T-helper 2 cell (primary cell): Measurements from ENCODE around the gene ZBTB39.
"Not testable (repeated sequence)": the region's sequence is repeated elsewhere in the genome, so short reads cannot be mapped to it uniquely, and the experiment has no call there.

Experiments used
- DNase-seq, 5 experiments: peaks; one replicate each; pipeline versions ENCODE4 v3.0.0 to v3.0.0-alpha.2; 2012 to 2022
- total RNA-seq, 2 donors: gene quantifications; one replicate each; lab custom pipeline; 2026; lab: John Stamatoyannopoulos, UW

Gene ZBTB39
- 10.6 to 16.5 reads per million in 2 donors for total RNA-seq

DNA sequence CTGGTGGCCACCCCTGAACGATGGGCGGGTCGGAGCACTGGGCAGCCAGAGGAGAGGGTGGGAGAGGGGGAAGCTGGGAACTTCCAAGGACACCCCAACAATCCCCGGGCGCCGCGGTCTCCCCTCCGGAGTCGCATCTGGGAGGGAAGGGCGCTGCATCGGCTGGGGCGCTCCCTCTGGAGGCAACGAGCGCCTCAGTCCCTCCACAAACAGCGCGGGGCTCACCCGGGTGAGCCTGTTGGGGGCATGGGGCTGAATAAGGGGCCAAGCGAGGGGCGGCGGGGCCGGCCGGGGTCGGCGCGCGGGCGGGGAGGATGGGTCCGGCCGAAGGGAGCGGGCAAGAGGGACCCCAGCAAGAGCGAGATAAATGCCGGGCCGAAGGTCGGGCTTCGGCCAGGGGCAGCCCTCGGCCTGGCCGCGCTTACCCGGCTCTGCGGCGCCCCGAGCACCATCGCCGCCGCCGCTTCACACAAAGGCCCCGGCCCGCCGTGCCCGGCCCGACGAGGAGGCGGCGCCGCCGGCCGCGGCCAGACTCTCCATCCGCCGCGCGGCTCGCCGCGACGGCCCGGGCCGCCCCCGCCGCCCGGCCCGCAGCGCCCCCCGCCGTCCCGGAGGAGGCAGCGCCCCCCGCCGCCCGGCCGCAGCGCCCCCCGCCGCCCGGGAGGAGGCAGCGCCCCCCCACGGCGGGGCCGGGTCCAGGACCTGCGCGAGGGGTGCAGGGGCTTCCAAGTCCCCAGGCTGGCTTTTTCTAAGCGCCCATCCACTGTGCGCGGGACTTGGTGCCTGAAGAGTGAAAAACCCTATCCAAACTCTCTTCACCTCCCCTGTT, at the start of gene ZBTB39:
Gene ZBTB39, minus strand, starts transcription at position 567 of the 829 bp plus-strand sequence. CDS start 1,629 bp downstream, outside the sequence.
- peak; percentile 46 to 78 (median 57) for DNase-seq

- DNase-seq: no peak
Observed at GRCh38 chr12:57055824-57056223, 49.5 kb upstream of the ZBTB39 start.

GRCh38 chr12:57053901-57054300, 47.6 kb upstream of the ZBTB39 start:
- DNase-seq: not testable (repeated sequence)

- DNase-seq: not testable (repeated sequence)
Observed at GRCh38 chr12:57053146-57053545, 46.8 kb upstream of the ZBTB39 start.

DNA sequence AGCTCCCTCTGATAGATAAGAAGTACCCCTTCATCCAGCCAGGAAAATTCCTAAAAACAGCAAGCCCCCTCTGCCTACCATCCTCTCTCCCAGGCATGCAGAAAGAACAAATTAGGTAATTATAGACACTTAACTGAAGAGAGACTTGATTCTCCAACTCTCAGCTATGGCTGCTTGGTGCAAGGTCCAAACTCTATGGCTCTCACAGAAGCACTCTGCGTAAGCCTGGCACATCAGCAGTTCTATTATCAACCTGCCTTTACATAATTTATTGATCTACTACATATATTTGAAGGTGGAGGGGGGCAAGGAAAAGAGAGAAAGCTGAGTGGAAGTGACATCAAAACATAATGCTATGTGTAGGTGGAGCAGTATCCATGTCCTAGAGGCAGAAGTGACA, 44.7 kb upstream of the ZBTB39 start:
- no peak for DNase-seq

DNA sequence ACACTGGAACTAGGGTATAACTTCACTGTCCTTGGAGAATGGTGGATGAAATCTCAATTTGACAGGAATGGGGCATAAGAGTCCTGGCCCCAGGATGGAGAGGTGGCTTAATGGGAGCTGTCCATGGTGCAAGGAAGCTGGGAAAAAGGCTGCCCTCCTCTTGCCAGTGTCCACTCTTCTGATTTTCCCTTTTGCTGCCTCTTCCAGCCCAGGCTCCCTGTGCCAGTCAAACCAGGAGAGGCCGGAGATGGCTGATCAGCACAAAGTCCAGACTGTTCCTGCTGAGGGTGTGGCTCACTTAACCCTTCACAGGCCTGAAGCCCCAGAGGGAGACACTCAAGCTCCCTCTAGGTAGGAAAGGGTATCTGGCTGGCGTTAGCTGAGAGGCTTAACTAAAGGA, 43.5 kb upstream of the ZBTB39 start, which contains the start of gene MYO1A:
Gene MYO1A, minus strand, starts transcription at position 240 of the 400 bp plus-strand sequence. CDS start 1,806 bp downstream, outside the sequence.
- no peak for DNase-seq

GRCh38 chr12:57049119-57049446, 42.7 kb upstream of the ZBTB39 start:
- DNase-seq: no peak

DNA sequence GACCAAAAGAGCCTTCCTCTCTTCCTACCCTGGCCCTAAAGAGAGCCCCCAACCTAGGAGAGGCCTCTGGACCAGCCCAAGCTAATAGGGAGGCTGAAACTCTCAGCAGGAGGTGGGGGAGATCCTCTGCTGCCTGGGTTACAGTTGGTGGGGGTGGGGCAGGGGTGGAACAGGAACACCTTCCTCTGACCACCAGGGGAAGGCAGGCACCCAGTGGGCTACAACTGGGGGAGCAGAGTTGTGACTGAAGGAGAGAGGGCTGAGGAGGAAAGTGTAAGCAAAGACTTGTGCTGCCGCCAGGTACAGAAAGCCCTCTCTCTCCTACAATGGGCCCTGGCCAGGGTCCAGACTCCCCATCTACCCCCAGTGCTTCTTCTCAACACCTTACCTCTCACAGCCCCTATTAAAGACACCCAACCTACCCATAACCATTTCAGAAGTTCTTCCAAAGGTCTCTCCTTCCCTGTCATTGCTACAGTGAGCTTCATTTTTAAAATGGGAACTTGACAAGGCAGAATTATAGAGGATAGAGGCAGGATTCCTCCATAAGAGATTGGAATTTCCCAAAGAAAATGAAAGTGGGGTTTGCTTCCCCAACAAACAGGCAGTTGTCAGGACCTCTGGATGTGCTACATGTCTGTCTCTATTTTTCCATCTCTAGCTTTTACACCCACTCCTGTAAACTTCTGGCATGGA, 42.2 kb upstream of the ZBTB39 start:
- peak in 1 of 5 experiments; percentile 19 for DNase-seq

DNA sequence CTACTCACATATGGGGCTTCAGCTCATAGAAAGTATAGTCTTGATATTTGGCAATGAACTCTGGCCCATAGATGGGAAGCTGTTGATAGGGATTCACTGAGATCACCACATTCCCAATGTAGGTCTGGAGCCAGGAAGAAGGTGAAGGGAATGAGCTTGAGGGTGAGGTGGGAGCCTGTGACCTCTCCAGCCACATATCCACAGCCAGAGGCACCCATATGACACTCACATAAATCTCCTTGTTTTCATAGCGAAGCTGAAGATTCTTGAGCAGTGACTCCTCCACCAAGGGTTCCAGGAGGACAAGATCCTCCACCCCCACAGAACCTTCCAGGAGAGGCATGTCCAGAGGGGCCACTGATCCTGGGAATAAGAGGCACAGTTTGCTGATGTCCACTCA, 41.6 kb upstream of the ZBTB39 start:
- no peak for DNase-seq

DNA sequence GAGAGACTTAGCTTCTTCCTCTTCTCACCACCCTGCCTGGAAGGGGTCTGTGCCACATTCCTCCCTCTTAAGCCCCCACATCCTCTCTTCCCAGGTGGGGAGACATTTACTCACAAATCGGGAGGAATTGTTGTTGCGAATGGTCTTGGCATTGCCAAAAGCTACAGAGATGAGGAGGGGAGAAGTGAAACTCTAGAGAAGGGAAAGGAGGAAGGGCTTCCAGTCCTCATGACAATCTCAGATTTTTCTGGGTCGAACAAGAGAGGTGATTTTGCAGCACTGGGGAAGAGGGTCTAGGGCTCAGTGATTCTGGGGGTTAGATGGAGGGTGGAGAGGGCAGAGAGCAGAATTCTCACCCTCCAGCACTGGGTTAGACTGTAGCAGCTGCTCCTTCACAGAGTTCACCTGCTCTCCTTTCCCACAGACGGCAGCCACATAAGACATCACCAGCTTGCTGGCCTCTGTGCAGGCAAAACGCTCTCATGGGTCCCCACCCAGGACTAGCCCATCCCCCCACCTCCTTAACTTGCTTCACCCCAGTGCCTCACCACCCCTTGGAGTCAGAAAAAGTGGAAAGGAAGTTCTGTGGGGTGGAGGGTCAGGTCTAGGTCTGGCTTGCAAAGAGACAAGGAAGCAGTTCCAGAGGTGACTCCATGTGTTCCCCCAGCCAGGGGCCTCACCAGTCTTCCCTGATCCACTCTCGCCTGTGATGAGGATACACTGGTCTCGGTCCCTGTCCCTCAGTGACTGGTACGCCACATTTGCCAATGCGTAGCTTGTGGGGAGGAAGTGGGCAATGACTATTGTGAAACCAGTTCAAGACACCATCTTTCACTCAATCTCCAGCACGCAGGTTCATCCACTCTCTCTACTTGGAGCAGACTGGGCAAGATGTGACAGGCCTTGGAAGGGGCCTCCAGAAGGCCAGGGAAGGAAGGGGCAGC, 40.9 kb upstream of the ZBTB39 start:
- peak in 2 of 5 experiments; percentile 39 to 92 for DNase-seq

- no peak for DNase-seq
Observed at GRCh38 chr12:57046086-57046791, 39.9 kb upstream of the ZBTB39 start.

DNA sequence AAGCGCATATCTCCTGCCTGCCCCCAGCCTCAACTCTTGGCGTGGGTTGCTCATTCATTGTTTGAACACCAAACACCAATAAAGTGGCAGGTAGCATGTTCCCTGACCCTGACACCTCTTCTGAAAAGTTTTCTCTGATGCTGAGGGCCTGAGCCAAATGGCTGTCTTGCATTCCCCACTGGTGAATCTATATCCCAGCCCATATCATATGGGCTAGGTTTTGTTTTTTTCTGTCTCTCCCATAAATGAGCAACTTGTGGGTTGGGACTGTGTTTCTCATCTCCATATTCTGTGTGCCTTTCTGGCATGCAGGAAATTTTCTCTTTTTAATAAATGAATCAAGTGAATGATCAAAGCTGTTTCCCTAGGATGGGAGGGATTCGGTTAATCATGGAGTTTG, 38.5 kb upstream of the ZBTB39 start:
- DNase-seq: no peak

- DNase-seq: no peak
Observed at GRCh38 chr12:57044468-57044867, 38.1 kb upstream of the ZBTB39 start.

GRCh38 chr12:57042695-57043094, 36.3 kb upstream of the ZBTB39 start:
- DNase-seq: no peak

DNA sequence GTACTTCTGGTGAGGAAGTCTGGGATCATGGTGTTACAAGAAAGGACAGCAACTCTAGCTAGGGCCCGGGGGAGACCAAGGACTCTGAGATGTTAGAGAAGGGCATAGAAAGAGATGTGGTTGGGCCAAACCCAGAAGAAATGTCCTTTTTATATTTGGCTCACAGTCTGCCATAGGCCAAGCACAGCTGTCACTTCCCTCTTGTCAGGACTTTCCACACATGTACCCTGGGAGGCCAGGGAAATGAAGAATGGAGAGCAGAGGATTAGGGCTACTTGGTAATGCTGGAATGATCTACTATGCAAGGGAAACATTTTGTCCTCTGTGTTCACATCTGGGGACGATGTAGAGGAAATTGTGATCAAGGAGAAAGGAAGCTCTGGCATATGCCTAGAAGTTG, 34.4 kb upstream of the ZBTB39 start:
- no peak for DNase-seq

GRCh38 chr12:57040211-57040610, 33.9 kb upstream of the ZBTB39 start:
- DNase-seq: no peak

- no peak for DNase-seq
Observed at GRCh38 chr12:57039016-57039798, 32.9 kb upstream of the ZBTB39 start.

DNA sequence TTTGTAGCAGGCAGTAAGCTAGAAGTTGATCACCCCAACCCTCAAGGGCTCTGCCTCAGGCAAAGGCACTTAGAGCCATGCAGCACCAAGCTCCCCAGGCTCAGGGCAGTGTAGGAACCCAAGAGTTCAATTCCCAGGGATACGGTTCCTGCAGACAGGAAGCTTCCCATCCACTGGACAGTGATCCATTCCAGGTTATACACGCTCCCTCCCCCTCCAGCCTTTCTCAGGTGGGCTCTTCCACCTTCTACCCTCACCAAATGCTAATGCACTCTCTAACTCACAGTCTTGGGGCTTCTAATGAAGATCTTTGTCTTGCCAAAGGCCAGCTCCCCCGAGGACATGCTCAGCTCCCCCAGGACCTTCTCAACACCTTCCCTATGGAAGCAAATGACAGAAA, 30.9 kb upstream of the ZBTB39 start:
- no peak for DNase-seq

- no peak for DNase-seq
Observed at GRCh38 chr12:57033431-57033830, 27.1 kb upstream of the ZBTB39 start.

DNA sequence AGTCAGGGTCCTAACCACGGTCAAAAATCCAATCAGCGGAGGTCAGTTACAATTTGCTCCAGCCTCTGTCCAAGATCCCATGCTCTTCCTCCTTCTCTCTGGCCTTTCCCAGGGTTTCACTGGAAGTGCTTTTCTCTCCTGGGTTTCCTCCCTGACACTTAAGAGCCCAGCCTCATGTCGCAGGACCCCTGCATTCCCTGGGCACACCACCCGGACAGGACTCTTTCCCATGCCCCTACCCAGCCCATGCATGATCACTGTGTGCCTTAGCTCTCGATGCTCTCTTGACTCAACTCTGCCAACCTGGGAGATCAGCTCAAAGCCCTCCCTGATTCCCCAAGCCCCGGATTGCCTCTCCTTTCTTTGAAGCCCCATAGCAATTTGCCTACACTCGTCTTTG, 25.4 kb upstream of the ZBTB39 start:
- no peak for DNase-seq

- DNase-seq: peak in 1 of 5 experiments; percentile 61
Observed at GRCh38 chr12:57031138-57031725, 24.9 kb upstream of the ZBTB39 start.
